DND-41 (cell line): ENCODE measurements around the gene KCNMA1.

ENCODE experiments used
- ATAC-seq: fragments of 200-7000 bp; cut with Tn5 transposase; 3 replicates; pipeline ENCODE4 v1.9.1; 2021; ENCODE audit warnings: low read depth; ENCODE audit not compliant: insufficient read depth
- DNase-seq: peaks from one replicate; pipeline ENCODE4 v3.0.0-alpha.2; 2020
- H2AFZ ChIP-seq: 2 replicates; pipeline ENCODE4 v1.6.0; 2012; ENCODE audit warnings: low read depth, low read length
- H3K27ac ChIP-seq: 2 replicates; pipeline ENCODE4 v1.5.1; 2012; ENCODE audit warnings: low read length, inconsistent platforms
- H3K27me3 ChIP-seq: fragments of 200-600 bp; sonication (generic); 2 replicates; pipeline ENCODE4 v1.6.0; 2012; ENCODE audit warnings: low read length, mild to moderate bottlenecking, inconsistent platforms; ENCODE audit not compliant: insufficient read depth, poor library complexity
- H3K36me3 ChIP-seq: 2 replicates; pipeline ENCODE4 v1.5.1; 2012; ENCODE audit warnings: low read length, inconsistent platforms; ENCODE audit not compliant: insufficient read depth
- H3K4me1 ChIP-seq: 2 replicates; pipeline ENCODE4 v1.5.1; 2012; ENCODE audit warnings: mild to moderate bottlenecking, low read length; ENCODE audit not compliant: insufficient read depth
- H3K4me2 ChIP-seq: 2 replicates; pipeline ENCODE4 v1.6.0; 2012; ENCODE audit warnings: mild to moderate bottlenecking, moderate library complexity, low read length, inconsistent platforms; ENCODE audit not compliant: insufficient read depth
- H3K4me3 ChIP-seq, 2 experiments: fragments of 200-600 bp in 1 of 2; shearing (Covaris generic) in 1 of 2; 2 replicates each; pipeline ENCODE4 v1.5.1; 2012 to 2016; ENCODE audit warnings: inconsistent platforms in 2 of 2, low read length in 2 of 2, mild to moderate bottlenecking in 2 of 2, low read depth in 1 of 2, moderate library complexity in 1 of 2
- H3K79me2 ChIP-seq: 2 replicates; pipeline ENCODE4 v1.6.0; 2012; ENCODE audit warnings: low read length, inconsistent platforms; ENCODE audit not compliant: insufficient read depth
- H3K9ac ChIP-seq: 2 replicates; pipeline ENCODE4 v1.6.0; 2012; ENCODE audit warnings: low read depth, mild to moderate bottlenecking, inconsistent platforms, low read length, moderate library complexity
- H3K9me3 ChIP-seq: 2 replicates; pipeline ENCODE4 v1.5.1; 2012; ENCODE audit warnings: low read length, moderate library complexity, mild to moderate bottlenecking, inconsistent platforms; ENCODE audit not compliant: insufficient read depth, severe bottlenecking
- H4K20me1 ChIP-seq: 2 replicates; pipeline ENCODE4 v1.6.0; 2012; ENCODE audit warnings: low read length; ENCODE audit not compliant: insufficient read depth
- EZH2 ChIP-seq: IDR thresholded peaks from 3 replicates; pipeline ENCODE4 v1.6.1; 2012; ENCODE audit warnings: borderline replicate concordance, low read depth, mild to moderate bottlenecking, moderate library complexity, low read length, inconsistent platforms; ENCODE audit not compliant: severe bottlenecking
- TF ChIP-seq, protein P1 (sequence below): IDR thresholded peaks from 2 replicates; pipeline ENCODE4 v1.5.1; 2012; ENCODE audit warnings: borderline replicate concordance, low read length, moderate library complexity, mild to moderate bottlenecking; ENCODE audit not compliant: poor library complexity, severe bottlenecking; ENCODE audit errors: extremely low read depth

Gene KCNMA1

GRCh38 chr10:76866841-76867586, 770.6 kb downstream of the KCNMA1 start:
- no peak for TF ChIP-seq EZH2
- TF ChIP-seq, protein P1, sequence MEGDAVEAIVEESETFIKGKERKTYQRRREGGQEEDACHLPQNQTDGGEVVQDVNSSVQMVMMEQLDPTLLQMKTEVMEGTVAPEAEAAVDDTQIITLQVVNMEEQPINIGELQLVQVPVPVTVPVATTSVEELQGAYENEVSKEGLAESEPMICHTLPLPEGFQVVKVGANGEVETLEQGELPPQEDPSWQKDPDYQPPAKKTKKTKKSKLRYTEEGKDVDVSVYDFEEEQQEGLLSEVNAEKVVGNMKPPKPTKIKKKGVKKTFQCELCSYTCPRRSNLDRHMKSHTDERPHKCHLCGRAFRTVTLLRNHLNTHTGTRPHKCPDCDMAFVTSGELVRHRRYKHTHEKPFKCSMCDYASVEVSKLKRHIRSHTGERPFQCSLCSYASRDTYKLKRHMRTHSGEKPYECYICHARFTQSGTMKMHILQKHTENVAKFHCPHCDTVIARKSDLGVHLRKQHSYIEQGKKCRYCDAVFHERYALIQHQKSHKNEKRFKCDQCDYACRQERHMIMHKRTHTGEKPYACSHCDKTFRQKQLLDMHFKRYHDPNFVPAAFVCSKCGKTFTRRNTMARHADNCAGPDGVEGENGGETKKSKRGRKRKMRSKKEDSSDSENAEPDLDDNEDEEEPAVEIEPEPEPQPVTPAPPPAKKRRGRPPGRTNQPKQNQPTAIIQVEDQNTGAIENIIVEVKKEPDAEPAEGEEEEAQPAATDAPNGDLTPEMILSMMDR, result no peak
- ATAC-seq, result no peak
- H3K79me2 ChIP-seq, result no peaks in the 10 kb centered on the region
- H3K4me2 ChIP-seq, result no peak overlapping the region
- H3K36me3 ChIP-seq, result no peaks in the 10 kb centered on the region
- H3K27ac ChIP-seq, result no peak overlapping the region
- DNase-seq, result no peak
- H3K4me1 ChIP-seq, result no peaks in the 10 kb centered on the region
- no peak overlapping the region for H3K9ac ChIP-seq
- no peak overlapping the region for H2AFZ ChIP-seq
- no peaks in the 10 kb centered on the region for H3K27me3 ChIP-seq
- no peak overlapping the region for H3K4me3 ChIP-seq
- no peaks in the 10 kb centered on the region for H4K20me1 ChIP-seq
- no peaks in the 10 kb centered on the region for H3K9me3 ChIP-seq

- H3K9me3 ChIP-seq, result no peaks in the 10 kb centered on the region
- H3K4me3 ChIP-seq, result no peak overlapping the region
- H4K20me1 ChIP-seq, result no peaks in the 10 kb centered on the region
- H3K9ac ChIP-seq, result no peak overlapping the region
- H3K27ac ChIP-seq, result no peak overlapping the region
- no peaks in the 10 kb centered on the region for H3K79me2 ChIP-seq
- ATAC-seq (no peak), DNase-seq (no peak)
- TF ChIP-seq, protein P1, result no peak
- TF ChIP-seq EZH2, result no peak
- no peaks in the 10 kb centered on the region for H3K27me3 ChIP-seq
- H2AFZ ChIP-seq, result no peak overlapping the region
- H3K4me2 ChIP-seq, result no peak overlapping the region
- no peaks in the 10 kb centered on the region for H3K36me3 ChIP-seq
- no peaks in the 10 kb centered on the region for H3K4me1 ChIP-seq
Measured at GRCh38 chr10:76864922-76865321, 772.7 kb downstream of the KCNMA1 start.

GRCh38 chr10:76858721-76859120, 778.9 kb downstream of the KCNMA1 start:
- Histone ChIP-seq H3K79me2 (no peaks in the 10 kb centered on the region), H3K9me3 (no peaks in the 10 kb centered on the region), H3K27me3 (no peaks in the 10 kb centered on the region), H3K4me1 (no peaks in the 10 kb centered on the region), H3K4me2 (no peak overlapping the region), H2AFZ (no peak overlapping the region), H3K27ac (no peak overlapping the region), H3K36me3 (no peaks in the 10 kb centered on the region), H3K4me3 (no peak overlapping the region), H3K9ac (no peak overlapping the region), H4K20me1 (no peaks in the 10 kb centered on the region)
- no peak for DNase-seq
- ATAC-seq, result no peak
- TF ChIP-seq EZH2, result no peak
- TF ChIP-seq, protein P1, result no peak
